Activated CD4-positive, alpha-beta T cell treated with anti-CD3 and anti-CD28 coated beads, Interleukin-2, amount 50 U/mL, for 4 hours (primary cell): ENCODE results near the gene EFL1.
A peak's percentile ranks its signal among the peaks of the same experiment; 100 is the strongest.
"Not testable (repeated sequence)": the region's sequence is repeated elsewhere in the genome, so short reads cannot be mapped to it uniquely, and the experiment has no call there.

Experiments
- DNase-seq, 2 experiments: peaks; one replicate each; pipeline ENCODE4 v3.0.0-alpha.2; 2020

Gene EFL1

GRCh38 chr15:82275410-82275809 lies 12.9 kb upstream of the EFL1 start:
- no peak for DNase-seq

- no peak for DNase-seq
Measured at GRCh38 chr15:82272154-82272553, 9.6 kb upstream of the EFL1 start.

GRCh38 chr15:82268454-82268853 lies 5.9 kb upstream of the EFL1 start:
- DNase-seq, result not testable (repeated sequence)

GRCh38 chr15:82267137-82267536 lies 4.6 kb upstream of the EFL1 start:
- DNase-seq, result not testable (repeated sequence)

- DNase-seq, result no peak
Measured at GRCh38 chr15:82263350-82263749, 816 bp upstream of the EFL1 start.

- peak; percentile 11 to 17 for DNase-seq
Measured at GRCh38 chr15:82261566-82262421, 740 bp downstream of the EFL1 start.

GRCh38 chr15:82248261-82248660 lies 14.3 kb downstream of the EFL1 start:
- not testable (repeated sequence) for DNase-seq

GRCh38 chr15:82245956-82246355 lies 16.6 kb downstream of the EFL1 start:
- DNase-seq, result not testable (repeated sequence)

GRCh38 chr15:82243644-82244043 lies 18.9 kb downstream of the EFL1 start:
- not testable (repeated sequence) for DNase-seq

GRCh38 chr15:82241836-82242499 lies 20.6 kb downstream of the EFL1 start:
- DNase-seq, result not testable (repeated sequence)

- DNase-seq, result no peak
Measured at GRCh38 chr15:82239685-82240391, 22.7 kb downstream of the EFL1 start.

GRCh38 chr15:82237944-82238534 lies 24.5 kb downstream of the EFL1 start:
- DNase-seq, result not testable (repeated sequence)

- no peak for DNase-seq
Measured at GRCh38 chr15:82231842-82232241, 30.7 kb downstream of the EFL1 start.

GRCh38 chr15:82231233-82231632 lies 31.3 kb downstream of the EFL1 start:
- DNase-seq, result no peak

GRCh38 chr15:82228750-82229149 lies 33.8 kb downstream of the EFL1 start:
- DNase-seq, result no peak

GRCh38 chr15:82221535-82221934 lies 41.0 kb downstream of the EFL1 start:
- peak in 1 of 2 experiments; percentile 5 for DNase-seq

- not testable (repeated sequence) for DNase-seq
Measured at GRCh38 chr15:82216092-82216491, 46.4 kb downstream of the EFL1 start.

GRCh38 chr15:82212201-82212600 lies 50.3 kb downstream of the EFL1 start:
- not testable (repeated sequence) for DNase-seq

- DNase-seq, result not testable (repeated sequence)
Measured at GRCh38 chr15:82210066-82210597, 52.4 kb downstream of the EFL1 start.

- not testable (repeated sequence) for DNase-seq
Measured at GRCh38 chr15:82204575-82204974, 58.0 kb downstream of the EFL1 start.

- DNase-seq, result peak; percentile 42 to 48
Measured at GRCh38 chr15:82197733-82198594, 64.6 kb downstream of the EFL1 start.

GRCh38 chr15:82196353-82196752 lies 66.2 kb downstream of the EFL1 start:
- no peak for DNase-seq
